T-helper 17 cell (primary cell): ENCODE data around the gene SLC35F3. TPM values are rescaled to one million over a fixed set of nuclear protein-coding genes. Genes with fewer than 3 reads are reported as not detected.
"Not testable (repeated sequence)": the region's sequence is repeated elsewhere in the genome, so short reads cannot be mapped to it uniquely, and the experiment has no call there.

ENCODE experiments used
- ATAC-seq: fragments of 150-1000 bp; cut with Tn5 transposase; 2 replicates; pipeline ENCODE4 v1.10.0; 2021; ENCODE audit warnings: mild to moderate bottlenecking, moderate library complexity
- DNase-seq, 3 donors: peaks; one replicate each; pipeline versions ENCODE4 v3.0.0 to v3.0.0-alpha.2; 2020 to 2021
- H3K9me3 ChIP-seq: one replicate; pipeline ENCODE4 v1.7.0; 2013; ENCODE audit warnings: low read length, mild to moderate bottlenecking; ENCODE audit not compliant: control insufficient read depth, poor library complexity, severe bottlenecking
- H3K27ac Mint-ChIP-seq: one replicate; pipeline ENCODE4 v1.8.0; 2022; ENCODE audit warnings: mild to moderate bottlenecking, moderate library complexity, mixed read lengths
- H3K27me3 Mint-ChIP-seq: one replicate; pipeline ENCODE4 v1.8.0; 2022; ENCODE audit warnings: mixed read lengths
- H3K36me3 Mint-ChIP-seq: one replicate; pipeline ENCODE4 v1.8.0; 2022; ENCODE audit warnings: low read depth, mixed read lengths
- H3K4me1 Mint-ChIP-seq: one replicate; pipeline ENCODE4 v1.8.0; 2022; ENCODE audit warnings: mild to moderate bottlenecking, mixed read lengths
- H3K4me3 Mint-ChIP-seq: one replicate; pipeline ENCODE4 v1.8.0; 2022; ENCODE audit warnings: mild to moderate bottlenecking, moderate library complexity, mixed read lengths
- total RNA-seq, 4 donors: library from RNA in 2 of 4; stranded (reverse) in 2 of 4; gene quantifications; one replicate each; pipeline ENCODE4 v1.2.3 and lab custom pipeline; 2022 to 2026

The SLC35F3 gene
- total RNA-seq, 2 donors from 2014 or later, result 0.10 TPM; not detected in 1

- H3K4me1 Mint-ChIP-seq, result peaks cover 10% of the 10 kb centered on the region
- H3K27ac Mint-ChIP-seq, result no peak overlapping the region
- no peak overlapping the region for H3K4me3 Mint-ChIP-seq
- peaks cover 67% of the 10 kb centered on the region for H3K27me3 Mint-ChIP-seq
- no peaks in the 10 kb centered on the region for H3K9me3 ChIP-seq
- H3K36me3 Mint-ChIP-seq, result no peaks in the 10 kb centered on the region
- no peak for ATAC-seq
- DNase-seq, result no peak
Observed at GRCh38 chr1:234111458-234112142, 207.1 kb downstream of the SLC35F3 start.

GRCh38 chr1:234114648-234115307 is 210.3 kb downstream of the SLC35F3 start:
- H3K4me3 Mint-ChIP-seq, result no peak overlapping the region
- DNase-seq (no peak), ATAC-seq (peak; percentile 52)
- H3K9me3 ChIP-seq, result no peaks in the 10 kb centered on the region
- peaks cover 49% of the 10 kb centered on the region for H3K27me3 Mint-ChIP-seq
- no peaks in the 10 kb centered on the region for H3K36me3 Mint-ChIP-seq
- peak overlapping the region; percentile 45 for H3K27ac Mint-ChIP-seq
- peaks cover 10% of the 10 kb centered on the region for H3K4me1 Mint-ChIP-seq

GRCh38 chr1:234118911-234119310 is 214.4 kb downstream of the SLC35F3 start:
- ATAC-seq, result no peak
- no peak for DNase-seq
- H3K9me3 ChIP-seq, result no peaks in the 10 kb centered on the region
- Mint-ChIP-seq H3K36me3 (no peaks in the 10 kb centered on the region), H3K4me1 (peaks cover 10% of the 10 kb centered on the region), H3K4me3 (no peak overlapping the region), H3K27me3 (peaks cover 26% of the 10 kb centered on the region), H3K27ac (no peak overlapping the region)

- no peak overlapping the region for H3K27ac Mint-ChIP-seq
- peaks cover 10% of the 10 kb centered on the region for H3K4me1 Mint-ChIP-seq
- H3K9me3 ChIP-seq, result no peaks in the 10 kb centered on the region
- DNase-seq (no peak), ATAC-seq (no peak)
- no peaks in the 10 kb centered on the region for H3K36me3 Mint-ChIP-seq
- H3K4me3 Mint-ChIP-seq, result no peak overlapping the region
- peaks cover 26% of the 10 kb centered on the region for H3K27me3 Mint-ChIP-seq
Observed at GRCh38 chr1:234119431-234119830, 215.0 kb downstream of the SLC35F3 start.

GRCh38 chr1:234120327-234120944 is 216.0 kb downstream of the SLC35F3 start:
- H3K4me1 Mint-ChIP-seq, result peaks cover 7% of the 10 kb centered on the region
- ATAC-seq (no peak), DNase-seq (no peak)
- H3K36me3 Mint-ChIP-seq, result peaks cover 2% of the 10 kb centered on the region
- no peak overlapping the region for H3K27ac Mint-ChIP-seq
- peaks cover 18% of the 10 kb centered on the region for H3K27me3 Mint-ChIP-seq
- no peaks in the 10 kb centered on the region for H3K9me3 ChIP-seq
- H3K4me3 Mint-ChIP-seq, result no peak overlapping the region

GRCh38 chr1:234121659-234122058 is 217.2 kb downstream of the SLC35F3 start:
- not testable (repeated sequence) for H3K27ac Mint-ChIP-seq, H3K4me3 Mint-ChIP-seq, H3K9me3 ChIP-seq, ATAC-seq, H3K4me1 Mint-ChIP-seq, H3K36me3 Mint-ChIP-seq, DNase-seq
- peaks cover 11% of the 10 kb centered on the region for H3K27me3 Mint-ChIP-seq

- peaks cover 11% of the 10 kb centered on the region for H3K27me3 Mint-ChIP-seq
- not testable (repeated sequence) for H3K9me3 ChIP-seq, DNase-seq, H3K4me3 Mint-ChIP-seq, H3K27ac Mint-ChIP-seq, H3K36me3 Mint-ChIP-seq, ATAC-seq, H3K4me1 Mint-ChIP-seq
Observed at GRCh38 chr1:234122571-234122970, 218.1 kb downstream of the SLC35F3 start.

GRCh38 chr1:234123867-234124266 is 219.4 kb downstream of the SLC35F3 start:
- peaks cover 2% of the 10 kb centered on the region for H3K36me3 Mint-ChIP-seq
- H3K27me3 Mint-ChIP-seq, result peaks cover 11% of the 10 kb centered on the region

GRCh38 chr1:234125283-234125682 is 220.8 kb downstream of the SLC35F3 start:
- Mint-ChIP-seq H3K4me3 (no peak overlapping the region), H3K36me3 (peaks cover 2% of the 10 kb centered on the region), H3K27me3 (peaks cover 11% of the 10 kb centered on the region), H3K27ac (no peak overlapping the region), H3K4me1 (peaks cover 5% of the 10 kb centered on the region)
- no peak for ATAC-seq
- no peak for DNase-seq
- H3K9me3 ChIP-seq, result no peaks in the 10 kb centered on the region

More at GRCh38 chr1:234123867-234124266, 219.4 kb downstream of the SLC35F3 start:
- Mint-ChIP-seq H3K27ac (no peak overlapping the region), H3K4me1 (peaks cover 5% of the 10 kb centered on the region), H3K4me3 (no peak overlapping the region)
- no peak for ATAC-seq
- no peaks in the 10 kb centered on the region for H3K9me3 ChIP-seq
- DNase-seq, result no peak

GRCh38 chr1:234125714-234126113 is 221.2 kb downstream of the SLC35F3 start:
- ATAC-seq, result no peak
- no peak overlapping the region for H3K27ac Mint-ChIP-seq
- peaks cover 5% of the 10 kb centered on the region for H3K4me1 Mint-ChIP-seq
- peaks cover 2% of the 10 kb centered on the region for H3K36me3 Mint-ChIP-seq
- no peaks in the 10 kb centered on the region for H3K9me3 ChIP-seq
- DNase-seq, result no peak
- peaks cover 12% of the 10 kb centered on the region for H3K27me3 Mint-ChIP-seq
- no peak overlapping the region for H3K4me3 Mint-ChIP-seq

- Mint-ChIP-seq H3K27me3 (peaks cover 24% of the 10 kb centered on the region), H3K27ac (no peak overlapping the region), H3K36me3 (peaks cover 2% of the 10 kb centered on the region), H3K4me3 (no peak overlapping the region), H3K4me1 (peaks cover 5% of the 10 kb centered on the region)
- no peak for DNase-seq
- no peak for ATAC-seq
- no peaks in the 10 kb centered on the region for H3K9me3 ChIP-seq
Observed at GRCh38 chr1:234127026-234127671, 222.7 kb downstream of the SLC35F3 start.

- Mint-ChIP-seq H3K27me3 (peaks cover 24% of the 10 kb centered on the region), H3K4me1 (no peaks in the 10 kb centered on the region), H3K4me3 (no peak overlapping the region), H3K36me3 (no peaks in the 10 kb centered on the region), H3K27ac (no peak overlapping the region)
- DNase-seq (no peak), ATAC-seq (no peak)
- no peaks in the 10 kb centered on the region for H3K9me3 ChIP-seq
Observed at GRCh38 chr1:234132795-234133194, 228.3 kb downstream of the SLC35F3 start.

GRCh38 chr1:234134878-234135277 is 230.4 kb downstream of the SLC35F3 start:
- no peak for ATAC-seq
- peaks cover 27% of the 10 kb centered on the region for H3K27me3 Mint-ChIP-seq
- DNase-seq, result no peak
- H3K36me3 Mint-ChIP-seq, result no peaks in the 10 kb centered on the region
- no peaks in the 10 kb centered on the region for H3K4me1 Mint-ChIP-seq
- no peaks in the 10 kb centered on the region for H3K9me3 ChIP-seq
- H3K4me3 Mint-ChIP-seq, result no peak overlapping the region
- H3K27ac Mint-ChIP-seq, result no peak overlapping the region
